PC-3 (cell line): Measurements from ENCODE around the gene RNF2.

Experiments
- CTCF ChIP-seq: fragments of 300-600 bp; sonication (generic); conservative IDR thresholded peaks from 2 replicates; pipeline ENCODE4 v1.5.1; 2017; ENCODE audit warnings: antibody characterized with exemption, low read depth, mild to moderate bottlenecking, low read length
- EZH2 ChIP-seq: fragments of 300-600 bp; sonication (generic); IDR thresholded peaks from one replicate; pipeline ENCODE4 v1.6.1; 2017; ENCODE audit warnings: antibody characterized with exemption, mild to moderate bottlenecking, low read length; ENCODE audit not compliant: unreplicated experiment
- EZH2phosphoT487 ChIP-seq: fragments of 300-600 bp; sonication (generic); IDR thresholded peaks from 2 replicates; pipeline ENCODE4 v1.6.1; 2018; ENCODE audit warnings: mild to moderate bottlenecking, antibody characterized with exemption, low read length, borderline replicate concordance

GRCh38 chr1:185075476-185075875 lies 30.1 kb downstream of the RNF2 start:
- TF ChIP-seq CTCF (no peak), EZH2 (no peak), EZH2phosphoT487 (no peak)
